MCF 10A (cell line): ENCODE data around the gene HYKK. TPM values are rescaled to one million over a fixed set of nuclear protein-coding genes. Genes with fewer than 3 reads are reported as not detected.

Experiments used
- BruUV-seq: library from RNA; stranded (reverse); fragments of 400-500 nt; replicated peaks from 2 replicates; lab custom pipeline; 2021; lab: Mats Ljungman, UMichigan
- CTCF ChIA-PET: fragments of 300-600 bp; sonication (Branson Sonifier 250); formaldehyde crosslinking; extraction: SDS; loops from one replicate; lab custom pipeline; 2021; ENCODE audit warnings: antibody characterized with exemption, inconsistent platforms; lab: Yijun Ruan, JAX
- POLR2A ChIA-PET: fragments of 300-600, 350-650 bp; sonication (Branson Sonifier 250); formaldehyde crosslinking; extraction: SDS; loops from one replicate; lab custom pipeline; 2020; ENCODE audit warnings: antibody characterized with exemption, inconsistent platforms; lab: Yijun Ruan, JAX
- DNase-seq: peaks from one replicate; pipeline ENCODE4 v3.0.0-alpha.2; 2018; ENCODE audit not compliant: unreplicated experiment
- H3K27ac Mint-ChIP-seq: one replicate; pipeline ENCODE4 v1.8.0; 2022; ENCODE audit warnings: mild to moderate bottlenecking, low read depth, mixed read lengths; ENCODE audit not compliant: unreplicated experiment
- H3K27me3 Mint-ChIP-seq: one replicate; pipeline ENCODE4 v1.8.0; 2022; ENCODE audit warnings: mixed read lengths; ENCODE audit not compliant: insufficient read depth, unreplicated experiment
- H3K36me3 Mint-ChIP-seq: one replicate; pipeline ENCODE4 v1.8.0; 2022; ENCODE audit warnings: mild to moderate bottlenecking, moderate library complexity, mixed read lengths; ENCODE audit not compliant: insufficient read depth, unreplicated experiment
- H3K4me1 Mint-ChIP-seq: one replicate; pipeline ENCODE4 v1.8.0; 2022; ENCODE audit warnings: mixed read lengths; ENCODE audit not compliant: insufficient read depth, unreplicated experiment
- H3K4me3 Mint-ChIP-seq: one replicate; pipeline ENCODE4 v1.8.0; 2022; ENCODE audit warnings: mild to moderate bottlenecking, moderate library complexity, mixed read lengths; ENCODE audit not compliant: unreplicated experiment
- H3K9me3 Mint-ChIP-seq: one replicate; pipeline ENCODE4 v1.8.0; 2022; ENCODE audit warnings: mixed read lengths; ENCODE audit not compliant: unreplicated experiment
- intact Hi-C: fragments of 100-400 bp; cut with micrococcal nuclease; formaldehyde crosslinking; loops from 2 replicates; pipeline ENCODE4 v1.14.1; 2022
- total RNA-seq: library from RNA; stranded (reverse); gene quantifications from 2 replicates; pipeline ENCODE4 v1.2.3, GENCODE V29; 2022
- TF ChIP-seq, protein P1 (sequence below): fragments of 200-600 bp; IDR thresholded peaks from one replicate; pipeline ENCODE4 v1.8.0; 2022; ENCODE audit warnings: antibody characterized with exemption, mild to moderate bottlenecking; ENCODE audit not compliant: unreplicated experiment

HYKK gene
- total RNA-seq, 1 experiment from 2014 or later, result 1.2 TPM

GRCh38 chr15:78541744-78542034 lies 34.3 kb downstream of the HYKK start:
- Mint-ChIP-seq H3K9me3 (no peaks in the 10 kb centered on the region), H3K27ac (peak overlapping the region; percentile 97), H3K27me3 (no peaks in the 10 kb centered on the region), H3K4me3 (peak overlapping the region; percentile 92), H3K4me1 (peaks cover 14% of the 10 kb centered on the region), H3K36me3 (peaks cover 60% of the 10 kb centered on the region)
- TF ChIP-seq, protein P1, sequence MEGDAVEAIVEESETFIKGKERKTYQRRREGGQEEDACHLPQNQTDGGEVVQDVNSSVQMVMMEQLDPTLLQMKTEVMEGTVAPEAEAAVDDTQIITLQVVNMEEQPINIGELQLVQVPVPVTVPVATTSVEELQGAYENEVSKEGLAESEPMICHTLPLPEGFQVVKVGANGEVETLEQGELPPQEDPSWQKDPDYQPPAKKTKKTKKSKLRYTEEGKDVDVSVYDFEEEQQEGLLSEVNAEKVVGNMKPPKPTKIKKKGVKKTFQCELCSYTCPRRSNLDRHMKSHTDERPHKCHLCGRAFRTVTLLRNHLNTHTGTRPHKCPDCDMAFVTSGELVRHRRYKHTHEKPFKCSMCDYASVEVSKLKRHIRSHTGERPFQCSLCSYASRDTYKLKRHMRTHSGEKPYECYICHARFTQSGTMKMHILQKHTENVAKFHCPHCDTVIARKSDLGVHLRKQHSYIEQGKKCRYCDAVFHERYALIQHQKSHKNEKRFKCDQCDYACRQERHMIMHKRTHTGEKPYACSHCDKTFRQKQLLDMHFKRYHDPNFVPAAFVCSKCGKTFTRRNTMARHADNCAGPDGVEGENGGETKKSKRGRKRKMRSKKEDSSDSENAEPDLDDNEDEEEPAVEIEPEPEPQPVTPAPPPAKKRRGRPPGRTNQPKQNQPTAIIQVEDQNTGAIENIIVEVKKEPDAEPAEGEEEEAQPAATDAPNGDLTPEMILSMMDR, result no peak
- ChIA-PET CTCF (interaction anchor here (1.5 to 2.1 kb wide), 2 partner anchors 25 to 168 kb away, joined by 5 to 6 read pairs; no protein-coding TSS in a partner anchor), POLR2A (interaction anchor here (0.9 to 4.7 kb wide), 9 partner anchors 8 to 257 kb away, joined by 3 to 67 read pairs (median 7); partner anchors contain the start of genes CHRNA5, HYKK, IREB2 and SKIC8)
- BruUV-seq, result TSS peak; percentile 39
- intact Hi-C loops, result loop anchor here (2.0 kb wide), 1 partner anchor 23 kb away; the partner anchor contains the start of gene CHRNA5
- no peak for DNase-seq

DNA sequence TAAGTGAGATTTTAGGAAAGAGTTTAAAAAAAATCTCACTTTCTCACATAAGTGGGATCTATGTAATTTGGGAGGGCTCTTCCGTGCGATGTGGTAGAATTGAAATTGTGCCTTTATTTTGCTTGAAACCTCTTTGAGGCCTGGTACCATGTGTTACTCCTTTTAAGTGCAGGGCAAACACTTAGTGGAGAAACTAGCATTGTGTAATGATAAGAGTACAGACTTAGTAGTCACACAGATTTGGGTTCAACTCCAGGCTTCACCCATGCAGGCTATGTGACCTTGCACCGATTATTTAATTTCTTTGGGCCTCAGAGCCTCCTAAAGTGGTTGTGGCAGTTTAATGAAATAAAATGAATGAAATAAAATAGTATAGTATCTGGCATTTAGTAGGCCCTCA lies 35.3 kb downstream of the HYKK start:
- TF ChIP-seq, protein P1, result no peak
- Mint-ChIP-seq H3K27me3 (no peaks in the 10 kb centered on the region), H3K4me1 (peaks cover 14% of the 10 kb centered on the region), H3K4me3 (peak overlapping the region; percentile 92), H3K27ac (peak overlapping the region; percentile 97), H3K9me3 (no peaks in the 10 kb centered on the region), H3K36me3 (peaks cover 70% of the 10 kb centered on the region)
- ChIA-PET CTCF (interaction anchor here (0.6 to 0.7 kb wide), 2 partner anchors 105 to 270 kb away, joined by 3 read pairs; no protein-coding TSS in a partner anchor), POLR2A (interaction anchor here (0.5 to 4.7 kb wide), 4 partner anchors 23 to 104 kb away, joined by 4 to 67 read pairs (median 31); partner anchors contain the start of genes CHRNA5, HYKK and IREB2)
- no TSS peak for BruUV-seq
- intact Hi-C loops, result no loop called here
- DNase-seq, result no peak

GRCh38 chr15:78550194-78550593 lies 42.8 kb downstream of the HYKK start:
- no peak for DNase-seq
- TF ChIP-seq, protein P1, result no peak
- no peak overlapping the region for H3K4me3 Mint-ChIP-seq
- peaks cover 45% of the 10 kb centered on the region for H3K36me3 Mint-ChIP-seq
- no peak overlapping the region for H3K27ac Mint-ChIP-seq
- ChIA-PET CTCF (no interaction called here), POLR2A (interaction anchor here (1.0 to 1.4 kb wide), 3 partner anchors 9 to 43 kb away, joined by 4 to 8 read pairs (median 7); partner anchors contain the start of gene PSMA4)
- intact Hi-C loops, result no loop called here
- no peaks in the 10 kb centered on the region for H3K27me3 Mint-ChIP-seq
- no TSS peak for BruUV-seq
- no peaks in the 10 kb centered on the region for H3K9me3 Mint-ChIP-seq
- H3K4me1 Mint-ChIP-seq, result no peaks in the 10 kb centered on the region

GRCh38 chr15:78550815-78551214 lies 43.4 kb downstream of the HYKK start:
- peaks cover 38% of the 10 kb centered on the region for H3K36me3 Mint-ChIP-seq

More at GRCh38 chr15:78550815-78551214, 43.4 kb downstream of the HYKK start:
- ChIA-PET CTCF (no interaction called here), POLR2A (no interaction called here)
- H3K4me1 Mint-ChIP-seq, result no peaks in the 10 kb centered on the region
- intact Hi-C loops, result no loop called here
- TF ChIP-seq, protein P1, result no peak
- no peaks in the 10 kb centered on the region for H3K27me3 Mint-ChIP-seq
- no peaks in the 10 kb centered on the region for H3K9me3 Mint-ChIP-seq
- DNase-seq, result no peak
- no peak overlapping the region for H3K4me3 Mint-ChIP-seq
- no TSS peak for BruUV-seq
- no peak overlapping the region for H3K27ac Mint-ChIP-seq
